DMS79 treated with DMSO at 0.1 percent for 48 hours (cell line): ENCODE results near the gene POC1B.

Experiments used
- DNase-seq: peaks from one replicate; lab custom pipeline; 2025; lab: John Stamatoyannopoulos, UW

Gene POC1B

DNA sequence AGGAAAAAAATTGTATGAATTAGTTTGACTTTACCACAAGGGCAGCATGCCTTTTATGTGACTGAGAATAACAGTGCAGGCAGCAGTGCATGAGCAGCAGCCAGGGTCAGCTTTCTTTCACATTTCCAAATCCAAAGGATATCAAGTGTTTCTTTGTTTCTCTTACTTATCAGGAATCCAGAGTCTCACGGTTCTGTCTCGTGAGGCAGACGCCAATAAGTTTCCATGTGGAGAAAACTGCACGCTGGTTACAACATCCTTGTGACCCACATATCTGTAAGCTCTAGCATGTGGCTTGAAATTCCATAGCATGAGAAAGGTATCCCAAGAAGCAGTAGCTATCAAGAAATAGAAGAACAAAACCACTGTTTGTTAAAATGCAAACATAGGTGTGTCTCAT is 28.8 kb downstream of the POC1B start:
- no peak for DNase-seq

DNA sequence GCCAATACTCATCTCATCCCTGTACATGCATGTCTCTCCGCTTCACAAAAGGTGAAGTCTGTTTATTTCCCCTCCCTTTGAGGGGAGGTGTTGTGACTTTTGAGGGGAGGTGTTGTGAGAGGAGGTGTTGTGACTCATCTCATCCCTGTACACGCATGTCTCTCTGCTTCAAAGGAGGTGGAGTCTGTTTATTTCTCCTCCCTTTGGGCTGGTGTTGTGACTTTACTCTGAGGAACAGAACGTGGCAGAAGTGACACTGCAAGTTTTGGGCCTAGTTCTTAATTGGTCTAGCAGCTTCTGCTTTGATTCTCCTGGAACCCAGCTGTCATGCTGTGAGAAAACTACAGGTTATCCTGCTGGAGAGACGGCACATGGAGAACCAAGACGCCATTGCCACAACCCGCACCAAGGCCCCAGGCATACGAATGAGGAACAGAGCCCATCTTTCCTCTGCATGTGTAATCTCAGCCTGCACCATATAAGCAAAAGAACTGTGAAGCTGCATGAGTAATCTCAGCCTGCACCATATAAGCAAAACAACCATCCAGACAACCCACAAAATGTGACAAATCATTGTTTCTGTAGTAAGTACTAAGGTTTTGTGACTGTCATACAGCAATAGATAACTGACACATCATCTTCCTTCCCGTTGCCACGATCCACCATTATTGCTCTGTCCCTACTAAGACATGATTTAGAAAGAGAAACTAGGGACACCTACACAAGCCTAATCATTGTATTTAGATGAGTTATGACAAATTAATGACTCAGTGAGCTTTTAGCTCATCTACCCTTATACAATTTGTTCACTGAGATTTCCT is 31.2 kb downstream of the POC1B start:
- no peak for DNase-seq

DNA sequence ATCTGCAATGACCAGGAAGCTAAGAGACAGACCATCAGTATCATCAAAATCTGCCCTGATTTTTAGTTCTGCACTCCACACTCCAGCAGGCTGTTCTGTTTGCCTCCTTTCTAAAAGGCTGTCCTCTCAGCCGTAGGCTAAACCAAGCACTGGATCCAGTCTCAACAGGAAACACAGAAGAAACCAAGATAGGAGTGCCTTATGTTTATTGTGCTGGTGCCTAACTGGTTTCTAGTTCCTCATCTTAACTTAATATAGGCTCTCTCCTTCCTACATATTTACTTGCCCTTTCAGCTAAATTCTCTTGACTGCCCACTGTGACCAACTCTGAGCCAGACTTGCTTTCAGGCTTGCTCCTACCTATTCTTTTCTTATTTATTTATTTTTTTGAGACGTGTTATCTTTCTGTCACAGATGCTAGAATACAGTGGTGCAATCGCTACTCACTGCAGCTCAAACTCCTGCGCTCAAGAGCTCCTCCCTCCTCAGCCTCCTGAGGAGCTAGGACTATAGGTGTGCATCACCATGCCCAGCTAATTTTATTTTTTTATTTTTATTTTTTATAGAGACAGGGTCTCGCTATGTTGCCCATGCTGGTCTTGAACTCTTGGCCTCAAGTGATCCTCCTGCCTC is 32.1 kb downstream of the POC1B start:
- DNase-seq: no peak

DNA sequence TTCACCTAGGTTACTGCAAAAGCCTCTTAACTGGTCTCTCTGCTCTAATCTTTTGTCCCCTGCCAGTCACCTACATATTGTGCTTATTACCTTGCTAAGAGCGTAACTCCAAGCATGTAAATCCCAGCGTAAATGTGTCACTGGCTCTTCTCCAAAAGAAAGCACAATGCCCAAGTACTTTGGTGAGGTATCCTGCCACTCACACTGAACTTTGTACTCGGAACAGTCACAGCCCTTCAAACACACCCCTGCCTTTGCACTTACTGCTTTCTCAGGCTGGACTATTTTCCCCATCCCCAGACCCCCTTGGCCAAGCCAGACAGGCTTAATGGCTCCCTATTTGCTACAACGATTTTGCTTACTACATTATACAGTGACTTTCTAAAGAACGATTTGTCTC is 33.0 kb downstream of the POC1B start:
- no peak for DNase-seq

DNA sequence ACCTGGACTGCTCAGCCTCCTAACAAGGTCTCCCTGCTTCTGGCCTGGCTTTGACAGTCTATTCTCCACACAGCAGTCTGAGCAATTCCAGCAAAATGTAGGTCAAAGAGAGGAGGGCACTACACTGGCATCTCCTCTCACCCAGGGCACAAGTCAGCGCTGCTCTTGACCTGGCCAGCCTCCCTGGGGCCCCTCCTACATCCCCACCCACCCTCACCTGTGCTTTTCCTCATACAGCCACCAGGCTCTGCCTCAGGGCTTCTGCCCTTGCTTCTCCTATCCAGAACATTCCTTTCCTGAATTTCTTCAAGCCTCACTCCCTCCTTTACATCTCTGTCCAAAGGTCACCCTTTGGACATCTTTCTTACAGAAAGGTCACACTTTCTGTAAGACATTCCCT is 34.9 kb downstream of the POC1B start:
- DNase-seq: no peak

DNA sequence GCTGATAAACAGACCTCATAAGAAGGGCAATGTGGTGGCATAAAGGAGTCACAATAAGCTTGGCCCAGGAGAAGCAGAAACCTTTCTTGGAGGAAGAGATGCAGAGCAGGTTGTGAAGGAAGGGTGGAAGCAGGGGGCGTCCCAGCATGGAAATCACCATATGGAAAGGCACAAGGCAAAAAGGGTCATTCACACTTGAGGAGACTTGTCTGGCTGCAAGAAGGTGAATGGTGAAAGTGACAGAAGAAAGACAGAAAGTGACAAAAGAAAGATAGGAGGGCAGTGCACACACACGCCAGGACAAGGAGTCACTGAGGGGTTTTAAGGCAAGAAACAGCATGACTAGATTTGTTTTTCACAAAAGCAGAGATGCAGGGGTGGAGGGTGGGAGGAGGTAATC is 39.6 kb downstream of the POC1B start:
- DNase-seq: no peak

DNA sequence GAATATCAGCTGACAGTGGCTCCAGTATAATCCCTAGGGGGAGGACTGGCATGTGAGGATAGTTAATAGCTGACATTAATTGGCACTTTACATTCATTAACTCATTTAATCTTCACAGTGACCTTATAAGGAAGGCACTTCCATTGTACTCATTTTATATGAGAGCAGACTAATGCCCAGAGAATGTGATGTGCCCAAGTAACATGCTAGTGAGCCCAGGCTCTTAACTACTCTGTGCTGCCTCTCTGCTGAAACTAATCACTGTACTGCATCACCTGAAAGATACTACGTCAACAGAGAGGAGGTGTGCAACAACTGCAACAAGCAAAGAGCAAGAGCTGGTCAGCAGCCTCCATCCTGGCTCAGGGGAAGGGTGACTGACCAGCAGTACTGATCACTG is 41.4 kb downstream of the POC1B start:
- DNase-seq: no peak

DNA sequence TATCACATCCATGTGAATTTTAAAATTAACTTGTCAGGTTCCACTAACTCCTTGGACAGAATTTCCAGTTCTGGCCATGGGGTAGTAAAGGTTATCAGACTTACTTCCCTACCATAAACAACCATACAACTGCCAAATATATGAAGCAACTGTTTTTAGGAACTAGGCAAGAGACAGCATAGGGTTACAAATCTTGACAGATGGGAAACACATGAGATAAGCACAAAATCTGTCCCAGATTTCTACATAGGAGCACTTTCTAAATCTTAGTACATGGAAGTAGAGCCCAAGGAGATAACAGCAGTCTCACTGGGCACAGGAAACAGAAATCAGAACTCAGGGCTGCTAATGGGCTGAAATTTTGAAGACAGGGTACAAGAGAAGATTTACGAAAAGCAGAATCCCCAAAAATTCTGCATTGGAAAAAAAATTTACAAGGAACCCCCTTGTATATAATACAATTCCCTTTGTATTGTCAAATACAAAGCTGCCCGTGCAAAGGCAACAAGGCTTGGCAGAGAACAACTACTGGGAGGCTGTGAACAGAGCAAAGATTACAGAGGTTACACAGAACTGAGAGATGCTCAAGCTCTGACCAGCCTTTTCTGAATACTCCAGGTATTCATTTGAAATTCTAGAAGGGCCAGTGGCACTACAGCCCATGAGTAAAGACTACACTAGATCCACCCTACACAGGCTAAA is 44.5 kb downstream of the POC1B start:
- no peak for DNase-seq

DNA sequence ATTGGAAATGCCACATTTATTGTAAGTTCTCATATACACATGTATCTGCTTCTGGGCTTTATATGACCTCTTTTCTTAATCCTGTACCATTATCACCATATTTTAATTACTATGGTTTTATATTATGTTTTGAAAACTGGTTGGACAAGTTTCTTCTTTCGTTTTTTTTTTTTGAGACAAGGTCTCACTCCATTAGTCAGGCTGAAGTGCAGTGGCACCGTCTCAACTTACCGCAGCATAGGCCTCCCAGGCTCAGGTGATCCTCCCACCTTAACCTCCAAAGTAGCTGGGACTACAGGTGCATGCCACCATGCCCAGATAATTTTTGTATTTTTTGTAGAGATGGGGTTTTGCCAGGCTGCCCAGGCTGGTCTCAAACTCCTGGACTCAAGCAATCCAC is 45.9 kb downstream of the POC1B start:
- DNase-seq: no peak

DNA sequence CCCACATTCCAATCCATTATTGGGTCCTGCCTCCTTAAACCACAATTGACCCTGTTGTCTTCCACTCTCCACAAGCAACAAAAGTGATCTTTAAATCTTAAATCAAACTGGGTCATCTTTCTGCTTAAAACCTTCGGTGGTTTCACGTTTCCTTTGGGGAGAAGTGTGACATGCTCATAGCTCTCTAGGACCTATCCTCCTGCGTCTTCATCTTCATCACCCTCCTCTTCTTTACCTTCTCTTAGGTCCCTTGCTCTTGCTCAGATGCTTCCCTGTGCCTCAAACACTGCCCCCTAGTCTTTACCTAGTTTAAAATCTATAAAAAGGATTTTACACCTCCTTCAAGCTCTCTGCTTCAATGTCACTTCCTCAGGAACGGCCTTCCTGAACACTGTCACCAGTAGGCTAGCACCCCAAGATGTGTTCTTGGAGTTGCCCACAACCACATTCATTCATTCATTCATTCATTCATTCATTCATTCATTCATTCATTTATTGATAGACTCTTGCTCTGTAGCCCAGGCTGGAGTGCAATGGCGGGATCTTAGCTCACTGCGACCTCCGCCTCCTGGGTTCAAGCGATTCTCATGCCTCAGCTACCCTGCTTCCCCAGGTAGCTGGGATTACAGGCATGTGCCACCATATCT is 48.1 kb downstream of the POC1B start:
- no peak for DNase-seq

DNA sequence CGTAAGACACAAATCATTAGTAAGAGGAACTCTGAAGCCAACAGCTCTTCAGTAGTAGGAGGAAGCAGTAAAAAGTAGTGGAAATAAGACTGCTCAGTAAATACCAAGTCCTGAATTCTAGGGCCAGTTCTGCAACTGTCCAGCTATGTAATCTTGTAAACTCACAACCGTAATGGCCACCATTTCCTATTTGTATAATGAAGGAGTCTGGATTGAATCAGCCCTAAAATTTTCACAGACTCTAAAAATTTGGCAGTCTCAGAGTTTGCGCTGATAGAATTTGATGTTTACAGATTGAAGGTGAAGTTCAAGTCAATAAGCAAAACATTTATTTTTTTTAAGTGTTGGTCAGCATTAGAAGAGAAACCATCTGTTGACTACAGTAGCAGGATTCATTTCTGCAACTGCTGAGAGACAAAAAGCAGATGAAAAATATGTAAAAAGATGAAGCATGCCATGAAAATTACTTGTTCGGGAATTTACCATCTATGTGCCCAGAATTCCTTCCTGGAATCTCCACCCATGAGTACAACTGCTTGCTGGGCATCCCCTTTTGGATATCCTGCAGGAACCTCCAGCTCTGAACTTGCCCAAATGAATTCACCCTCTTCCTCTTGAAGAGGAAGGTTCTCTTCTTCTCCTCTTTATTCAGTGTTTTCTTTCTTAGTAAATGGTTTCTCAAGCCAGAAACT is 48.8 kb downstream of the POC1B start:
- no peak for DNase-seq

DNA sequence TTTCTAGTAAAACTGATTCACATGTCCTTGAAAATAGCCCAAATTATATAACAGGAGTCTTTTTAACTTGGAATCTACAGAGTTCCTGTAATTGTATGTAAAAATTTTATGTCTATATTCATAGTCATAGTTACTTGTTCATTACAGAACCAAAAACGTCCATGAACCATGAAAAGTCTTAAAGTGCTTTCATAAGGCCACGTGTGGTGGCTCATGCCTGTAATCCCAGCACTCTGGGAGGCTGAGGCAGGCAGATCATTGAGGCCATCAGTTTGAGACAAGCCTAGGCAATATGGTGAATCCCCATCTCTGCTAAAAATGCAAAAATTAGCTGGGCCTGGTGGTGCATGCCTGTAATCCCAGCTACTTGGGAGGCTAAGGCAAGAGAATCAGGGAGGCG is 49.6 kb downstream of the POC1B start:
- no peak for DNase-seq

DNA sequence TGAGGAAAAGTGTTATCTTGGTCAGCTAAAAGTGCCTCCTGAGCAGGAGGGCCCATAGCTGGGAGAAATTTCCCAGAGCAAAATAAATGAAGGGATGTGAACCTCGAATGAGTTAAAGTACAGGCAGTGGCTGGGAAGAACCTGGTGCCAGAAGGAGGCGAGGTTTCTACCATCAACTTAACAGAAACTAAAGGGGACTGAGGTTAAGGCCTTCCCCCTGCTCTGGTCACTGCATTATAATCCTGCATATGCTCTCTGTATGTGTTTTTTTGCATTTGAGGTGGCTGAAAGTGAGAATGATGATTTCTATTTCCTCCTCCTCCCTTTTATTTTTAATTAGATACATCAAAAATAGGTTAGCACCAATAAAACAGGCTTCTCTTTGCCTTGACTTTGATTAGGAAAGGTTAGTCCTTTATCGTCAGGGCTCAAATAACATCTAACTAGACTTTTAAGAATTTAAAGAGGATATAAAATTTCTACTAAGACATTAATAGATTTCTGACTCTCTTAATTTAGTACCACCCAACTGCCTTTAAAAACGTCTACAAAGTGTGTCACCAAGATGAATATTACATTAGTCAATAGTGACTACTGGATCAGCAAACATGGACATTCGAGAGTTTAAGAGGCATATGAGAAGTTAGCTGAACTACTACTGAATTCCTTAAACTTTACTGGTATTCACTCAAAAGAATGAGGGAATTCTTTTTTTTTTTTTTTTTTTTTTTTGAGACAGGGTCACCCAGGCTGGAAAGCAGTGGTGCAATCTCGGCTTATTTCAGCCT is 50.5 kb downstream of the POC1B start:
- DNase-seq: no peak

DNA sequence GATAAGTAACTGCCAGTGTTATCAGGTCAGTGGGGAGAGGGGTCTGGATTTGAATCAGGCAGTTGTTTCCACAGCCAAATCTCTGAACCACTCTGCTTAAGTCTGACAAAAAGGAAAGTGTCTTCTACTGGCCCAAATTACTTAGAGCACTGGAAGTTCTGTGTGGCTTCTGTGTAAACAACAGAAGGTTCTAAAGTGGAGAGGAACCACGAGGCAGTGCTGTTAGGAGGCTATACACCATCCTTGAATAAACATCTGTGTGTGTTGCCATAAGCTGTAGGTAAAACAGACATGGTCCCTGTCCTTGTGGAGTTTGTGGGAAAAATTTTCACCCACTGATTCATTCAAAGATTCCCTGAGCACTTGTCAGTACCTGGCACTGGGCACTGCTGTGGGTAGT is 51.2 kb downstream of the POC1B start:
- no peak for DNase-seq

DNA sequence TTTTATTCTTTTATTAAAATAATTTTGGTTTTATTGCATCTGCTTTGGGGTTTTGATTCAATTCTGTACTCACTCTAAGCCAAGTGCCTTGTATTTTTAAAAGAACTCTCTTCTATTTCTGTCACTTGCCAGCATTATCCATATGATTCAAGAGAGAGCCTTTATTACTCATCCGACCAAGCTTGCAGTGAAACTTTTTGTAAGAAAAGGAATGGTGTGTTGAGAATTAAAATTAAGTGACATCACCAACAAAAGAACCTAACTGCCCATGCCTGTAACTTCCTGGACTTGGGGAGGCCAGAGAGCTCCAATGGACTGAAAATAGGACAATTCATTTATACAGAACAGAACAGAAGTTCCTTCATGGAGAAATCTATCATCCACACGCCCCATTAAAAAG is 53.3 kb downstream of the POC1B start:
- no peak for DNase-seq

DNA sequence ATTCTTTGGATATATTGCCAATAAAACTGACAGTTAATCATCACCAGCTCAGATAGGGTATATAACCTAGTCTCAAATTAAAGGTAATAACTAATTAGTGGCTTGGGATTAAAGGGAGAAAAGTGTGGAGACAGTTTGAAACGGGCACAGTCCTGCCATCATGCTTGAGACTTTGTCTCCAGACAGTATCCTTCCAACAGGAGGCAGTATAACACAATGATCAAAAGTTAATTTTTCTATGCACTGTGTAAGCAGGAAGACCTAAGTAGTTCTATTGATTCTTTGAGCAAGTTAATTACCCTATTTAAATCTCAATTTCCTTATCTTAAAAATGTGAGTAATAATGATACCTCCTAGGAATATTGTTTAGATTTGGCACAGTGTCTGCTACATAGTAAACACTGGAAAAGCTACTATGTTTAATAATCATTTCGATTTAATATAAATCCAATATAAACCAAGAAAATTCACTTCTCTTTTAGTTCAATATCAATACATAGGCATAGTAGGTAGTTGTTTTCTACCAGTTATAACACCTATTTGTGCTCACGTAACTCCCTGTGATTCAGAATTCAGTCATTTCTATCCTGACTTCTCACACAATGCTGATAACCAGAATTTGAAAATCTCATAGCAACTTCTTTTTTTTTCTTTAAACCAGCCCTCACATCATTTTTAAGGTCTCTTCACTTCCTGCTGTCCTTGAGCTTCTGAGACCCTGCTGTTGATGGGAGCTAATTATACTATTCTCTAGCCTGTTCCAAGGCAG is 54.9 kb downstream of the POC1B start:
- no peak for DNase-seq

DNA sequence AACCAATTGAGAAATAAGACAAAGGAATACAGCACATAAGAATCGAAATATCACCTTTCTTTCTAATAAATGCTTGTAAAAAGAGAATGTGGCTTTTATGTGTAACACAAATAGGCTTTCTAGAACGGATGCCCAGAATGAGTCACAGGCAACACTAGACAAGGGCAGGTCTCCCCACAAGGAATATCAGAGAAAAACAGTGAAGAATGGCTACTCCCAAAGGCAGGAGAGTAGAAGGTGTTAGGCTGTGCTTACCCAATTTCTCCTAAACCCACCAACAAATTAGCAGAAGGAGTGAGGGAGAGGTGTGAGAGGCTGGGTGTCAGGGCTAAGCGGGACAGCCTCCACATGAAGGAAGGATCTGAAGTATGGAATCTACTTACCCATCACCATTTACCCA is 56.5 kb downstream of the POC1B start:
- no peak for DNase-seq

DNA sequence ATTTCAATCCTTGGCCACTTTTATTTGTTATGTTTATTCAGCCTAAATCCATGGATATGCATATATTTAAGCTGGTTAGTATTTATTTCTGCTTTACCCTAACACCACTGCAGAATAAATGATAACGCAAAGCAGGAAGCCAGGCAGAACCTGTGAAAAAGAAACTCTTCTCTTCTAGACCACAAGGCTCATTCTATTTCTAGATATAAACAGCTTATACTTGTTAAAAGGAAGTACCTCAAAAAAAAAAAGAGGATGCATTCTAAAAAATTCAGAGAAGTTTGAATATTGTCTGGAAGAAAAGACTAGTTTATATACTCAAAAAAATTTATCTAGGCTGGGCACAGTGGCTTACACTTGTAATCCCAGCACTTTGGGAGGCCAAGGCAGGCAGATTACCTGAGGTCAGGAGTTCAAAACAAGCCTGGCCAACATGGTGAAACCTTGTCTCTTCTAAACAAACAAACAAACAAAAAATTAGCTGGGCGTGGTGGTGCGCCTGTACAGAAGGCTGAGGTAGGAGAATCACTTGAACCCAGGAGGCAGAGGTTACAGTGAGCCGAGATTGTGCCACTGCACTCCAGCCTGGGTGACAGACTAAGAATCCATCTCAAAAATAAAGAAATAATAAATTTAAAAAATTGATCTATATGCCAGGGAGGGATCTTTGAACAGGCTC is 57.1 kb downstream of the POC1B start:
- DNase-seq: no peak

DNA sequence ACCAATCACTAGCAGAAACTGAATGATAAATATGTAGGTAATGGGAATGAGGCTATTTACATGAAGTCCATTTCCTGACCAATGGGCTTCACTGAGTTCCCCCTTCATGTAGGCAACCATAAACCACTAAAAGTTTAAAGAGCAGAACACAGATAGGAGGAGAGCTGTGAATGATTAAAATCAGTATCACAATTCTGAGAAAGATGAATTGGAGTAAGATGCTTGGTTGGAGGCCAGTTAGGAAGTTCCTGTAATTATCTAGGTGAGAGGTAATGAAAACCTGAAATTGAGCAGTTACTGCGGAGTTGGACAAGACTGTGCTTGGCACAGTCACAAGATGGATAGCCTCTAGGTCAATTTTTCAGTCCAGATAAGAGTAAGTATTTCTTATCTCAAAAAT is 57.8 kb downstream of the POC1B start:
- DNase-seq: no peak

DNA sequence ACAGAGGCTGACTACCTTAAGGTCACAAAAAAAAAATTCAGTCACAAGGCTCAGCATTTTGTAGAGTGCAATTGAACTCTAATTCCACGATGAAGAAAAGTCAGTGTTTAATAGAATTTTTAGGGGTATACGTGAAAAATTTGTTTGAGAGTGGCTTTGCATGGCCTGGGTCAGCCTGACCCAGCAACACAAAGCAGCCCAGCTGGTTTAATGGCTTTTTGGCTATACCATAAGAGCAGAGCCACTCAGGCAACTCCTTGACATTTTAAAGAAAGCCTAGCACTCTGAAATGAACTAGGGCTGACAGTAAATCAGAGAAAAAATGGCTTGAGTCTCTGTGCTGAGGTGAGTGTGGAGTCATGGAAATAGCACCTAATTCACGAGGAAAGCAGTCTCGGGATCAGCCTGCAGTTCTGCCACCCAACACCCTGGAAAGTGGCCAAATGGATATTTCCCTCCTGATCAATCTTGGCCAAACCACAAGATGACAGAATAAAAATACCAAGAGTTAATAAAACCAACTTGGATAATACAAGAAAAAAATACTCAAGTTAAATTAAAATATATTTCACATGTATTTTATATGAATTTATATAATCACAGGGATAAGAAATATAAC is 60.8 kb downstream of the POC1B start:
- no peak for DNase-seq
